Activated CD8-positive, alpha-beta T cell treated with anti-CD3 and anti-CD28 coated beads for 36 hours (primary cell): ENCODE results near the gene ORM1. TPM values are rescaled to one million over a fixed set of nuclear protein-coding genes. Genes with fewer than 3 reads are reported as not detected.

Experiments used
- ATAC-seq: fragments of 200-7000 bp; cut with Tn5 transposase; one replicate; pipeline ENCODE4 v1.10.0; 2021; ENCODE audit warnings: mild to moderate bottlenecking, moderate library complexity
- CTCF ChIA-PET: fragments of 350-600 bp; sonication (Branson Sonifier 250); formaldehyde crosslinking; loops from one replicate; lab custom pipeline; 2021; ENCODE audit warnings: antibody characterized with exemption; lab: Charles Lee
- POLR2A ChIA-PET: fragments of 350-600 bp; sonication (Branson Sonifier 250); formaldehyde crosslinking; loops from one replicate; lab custom pipeline; 2021; ENCODE audit warnings: antibody characterized with exemption; lab: Charles Lee
- DNase-seq: peaks from one replicate; pipeline ENCODE4 v3.0.0-alpha.2; 2020
- H3K27ac Mint-ChIP-seq: one replicate; pipeline ENCODE4 v1.8.0; 2021; ENCODE audit warnings: mild to moderate bottlenecking, mixed read lengths
- H3K27me3 Mint-ChIP-seq: one replicate; pipeline ENCODE4 v1.8.0; 2021; ENCODE audit warnings: mixed read lengths
- H3K36me3 Mint-ChIP-seq: one replicate; pipeline ENCODE4 v1.8.0; 2021; ENCODE audit warnings: low read depth, mixed read lengths
- H3K4me1 Mint-ChIP-seq: one replicate; pipeline ENCODE4 v1.8.0; 2021; ENCODE audit warnings: low read depth, mixed read lengths
- H3K4me3 Mint-ChIP-seq: one replicate; pipeline ENCODE4 v1.8.0; 2021; ENCODE audit warnings: mild to moderate bottlenecking, moderate library complexity, mixed read lengths
- H3K9me3 Mint-ChIP-seq: one replicate; pipeline ENCODE4 v1.8.0; 2021; ENCODE audit warnings: mixed read lengths
- CTCF ChIP-seq: fragments of 200-600 bp; IDR thresholded peaks from one replicate; pipeline ENCODE4 v1.8.0; 2022; ENCODE audit warnings: antibody characterized with exemption, mild to moderate bottlenecking
- intact Hi-C: fragments of 100-400 bp; cut with micrococcal nuclease; formaldehyde crosslinking; loops from one replicate; pipeline ENCODE4 v1.10.0; 2022
- total RNA-seq, 2 experiments: library from RNA; stranded (reverse); gene quantifications; one replicate each; pipeline ENCODE4 v1.2.3, GENCODE V29; 2021

Gene ORM1
- total RNA-seq, 2 experiments from 2014 or later = not detected

- no peaks in the 10 kb centered on the region for H3K9me3 Mint-ChIP-seq
- peaks cover 92% of the 10 kb centered on the region for H3K4me1 Mint-ChIP-seq
- DNase-seq (peak; percentile 30), ATAC-seq (no peak)
- intact Hi-C loops = no loop called here
- peaks cover 93% of the 10 kb centered on the region for H3K36me3 Mint-ChIP-seq
- CTCF ChIA-PET = interaction anchor here (1.0 to 1.5 kb wide), 4 partner anchors 13 to 28 kb away, joined by 4 to 7 read pairs (median 4); partner anchors contain the start of gene AKNA
- no peaks in the 10 kb centered on the region for H3K27me3 Mint-ChIP-seq
- H3K4me3 Mint-ChIP-seq = no peak overlapping the region
- POLR2A ChIA-PET = interaction anchor here (0.6 to 14.2 kb wide), 9 partner anchors 9 to 239 kb away, joined by 3 to 351 read pairs (median 8); partner anchors contain the start of gene AKNA
- H3K27ac Mint-ChIP-seq = peak overlapping the region; percentile 93
- no peak for TF ChIP-seq CTCF
Observed at GRCh38 chr9:114367772-114368569, 45.1 kb downstream of the ORM1 start.

- peaks cover 92% of the 10 kb centered on the region for H3K36me3 Mint-ChIP-seq
- no peak for DNase-seq
- peak overlapping the region; percentile 89 for H3K27ac Mint-ChIP-seq
- H3K4me3 Mint-ChIP-seq = no peak overlapping the region
- intact Hi-C loops = no loop called here
- no peaks in the 10 kb centered on the region for H3K9me3 Mint-ChIP-seq
- H3K27me3 Mint-ChIP-seq = no peaks in the 10 kb centered on the region
- H3K4me1 Mint-ChIP-seq = peaks cover 91% of the 10 kb centered on the region
- CTCF ChIA-PET = interaction anchor here (0.6 to 1.5 kb wide), 3 partner anchors 9 to 30 kb away, joined by 3 to 5 read pairs (median 4); no protein-coding TSS in a partner anchor
- ATAC-seq = no peak
- TF ChIP-seq CTCF = no peak
- POLR2A ChIA-PET = interaction anchor here (1.1 to 14.2 kb wide), 6 partner anchors 10 to 20 kb away, joined by 3 to 351 read pairs (median 10); partner anchors contain the start of gene AKNA
Observed at GRCh38 chr9:114369216-114370130, 46.6 kb downstream of the ORM1 start.

- intact Hi-C loops = no loop called here
- Mint-ChIP-seq H3K9me3 (no peaks in the 10 kb centered on the region), H3K4me1 (peaks cover 92% of the 10 kb centered on the region), H3K4me3 (no peak overlapping the region), H3K27me3 (no peaks in the 10 kb centered on the region), H3K36me3 (peaks cover 93% of the 10 kb centered on the region), H3K27ac (peak overlapping the region; percentile 89)
- POLR2A ChIA-PET = interaction anchor here (0.8 to 14.2 kb wide), 4 partner anchors 8 to 18 kb away, joined by 3 to 351 read pairs (median 24); partner anchors contain the start of gene AKNA
- TF ChIP-seq CTCF = no peak
- DNase-seq (no peak), ATAC-seq (no peak)
- CTCF ChIA-PET = interaction anchor here (0.9 to 4.2 kb wide), 2 partner anchors 16 to 32 kb away, joined by 3 to 72 read pairs; partner anchors contain the start of gene AKNA
Observed at GRCh38 chr9:114370251-114370967, 47.5 kb downstream of the ORM1 start.

- no peak for DNase-seq
- H3K27ac Mint-ChIP-seq = peak overlapping the region; percentile 89
- no peaks in the 10 kb centered on the region for H3K27me3 Mint-ChIP-seq
- peaks cover 93% of the 10 kb centered on the region for H3K36me3 Mint-ChIP-seq
- no peaks in the 10 kb centered on the region for H3K9me3 Mint-ChIP-seq
- no peak for ATAC-seq
- peaks cover 92% of the 10 kb centered on the region for H3K4me1 Mint-ChIP-seq
- no peak overlapping the region for H3K4me3 Mint-ChIP-seq
- CTCF ChIA-PET = interaction anchor here (0.9 to 4.2 kb wide), 2 partner anchors 15 to 33 kb away, joined by 3 to 72 read pairs; partner anchors contain the start of gene AKNA
- no peak for TF ChIP-seq CTCF
- POLR2A ChIA-PET = interaction anchor here (0.8 to 14.2 kb wide), 5 partner anchors 8 to 21 kb away, joined by 3 to 351 read pairs (median 6); partner anchors contain the start of gene AKNA
- intact Hi-C loops = no loop called here
Observed at GRCh38 chr9:114370968-114371320, 48.0 kb downstream of the ORM1 start.
